HG03175 (cell line): ENCODE measurements around the gene ADGRB3.
A peak's percentile ranks its signal among the peaks of the same experiment; 100 is the strongest.
"Not testable (repeated sequence)": the region's sequence is repeated elsewhere in the genome, so short reads cannot be mapped to it uniquely, and the experiment has no call there.

Experiments used
- ATAC-seq: cut with Tn5 transposase; IDR thresholded peaks from one replicate; pipeline ENCODE4 v1.9.1; 2021; ENCODE audit warnings: mild to moderate bottlenecking, moderate library complexity; ENCODE audit not compliant: unreplicated experiment

The ADGRB3 gene

GRCh38 chr6:68911811-68912210 is 276.7 kb downstream of the ADGRB3 start:
- no peak for ATAC-seq

GRCh38 chr6:68912805-68913204 is 277.7 kb downstream of the ADGRB3 start:
- ATAC-seq, result not testable (repeated sequence)

- ATAC-seq, result no peak
Measured at GRCh38 chr6:68915586-68915985, 280.5 kb downstream of the ADGRB3 start.

DNA sequence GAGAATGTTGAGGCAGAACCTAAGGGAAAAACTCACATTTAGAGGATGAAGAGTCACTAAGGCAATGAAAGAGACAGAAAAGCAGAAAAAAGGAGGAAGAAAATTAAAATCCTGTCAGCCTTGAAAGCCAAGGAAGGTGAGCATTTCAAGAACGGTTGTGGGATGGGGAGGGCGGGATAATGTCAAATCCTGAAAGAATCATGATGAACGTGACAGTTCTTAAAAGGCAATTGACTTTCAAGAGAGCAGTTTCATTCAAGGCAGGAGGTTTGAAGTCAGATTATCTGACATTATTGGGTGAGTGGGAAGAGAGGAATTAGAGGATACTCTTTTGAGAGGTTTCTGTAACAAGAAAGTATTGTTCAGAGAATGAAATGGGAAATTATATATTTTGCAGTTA is 284.5 kb downstream of the ADGRB3 start:
- ATAC-seq, result no peak

DNA sequence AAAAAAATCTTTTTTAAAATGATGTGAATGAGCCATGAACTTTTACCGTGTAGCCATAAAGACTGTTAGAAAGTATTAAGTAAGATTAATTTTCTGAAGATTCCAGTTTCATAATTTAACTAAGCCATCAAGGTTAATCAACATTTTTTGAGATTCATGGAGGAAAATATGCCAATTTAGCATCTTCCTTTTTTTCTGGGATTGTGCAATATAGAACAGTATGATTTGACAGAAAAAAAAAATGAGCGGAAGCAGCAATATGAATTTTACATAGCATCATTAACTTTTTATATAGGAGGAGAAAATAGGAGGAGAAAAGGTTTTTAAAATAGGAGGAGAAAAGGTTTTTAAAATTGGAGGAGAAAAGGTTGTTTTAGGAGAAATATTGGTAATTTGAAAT is 306.3 kb downstream of the ADGRB3 start:
- ATAC-seq, result no peak

GRCh38 chr6:68947721-68948120 is 312.6 kb downstream of the ADGRB3 start:
- no peak for ATAC-seq

GRCh38 chr6:68951270-68951669 is 316.2 kb downstream of the ADGRB3 start:
- no peak for ATAC-seq

- ATAC-seq, result no peak
Measured at GRCh38 chr6:68958327-68958726, 323.2 kb downstream of the ADGRB3 start.

- peak; percentile 84 for ATAC-seq
Measured at GRCh38 chr6:68967549-68968300, 332.6 kb downstream of the ADGRB3 start.

DNA sequence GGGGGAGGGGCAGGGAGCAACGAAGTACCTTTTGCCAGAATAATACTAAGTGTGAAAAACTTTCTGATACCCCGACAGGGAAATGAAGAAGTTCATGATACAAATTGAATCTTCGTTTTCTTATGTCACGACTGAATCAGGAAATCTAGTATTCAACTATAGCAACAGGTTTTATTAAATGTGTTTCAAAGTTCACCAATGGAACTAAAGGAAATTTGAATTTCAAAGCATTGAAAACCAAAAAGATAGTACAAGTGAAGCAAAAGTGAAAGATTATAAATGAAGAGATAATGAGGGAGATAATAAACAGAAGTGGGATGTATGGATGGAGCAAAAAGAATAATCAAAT is 333.2 kb downstream of the ADGRB3 start:
- no peak for ATAC-seq

DNA sequence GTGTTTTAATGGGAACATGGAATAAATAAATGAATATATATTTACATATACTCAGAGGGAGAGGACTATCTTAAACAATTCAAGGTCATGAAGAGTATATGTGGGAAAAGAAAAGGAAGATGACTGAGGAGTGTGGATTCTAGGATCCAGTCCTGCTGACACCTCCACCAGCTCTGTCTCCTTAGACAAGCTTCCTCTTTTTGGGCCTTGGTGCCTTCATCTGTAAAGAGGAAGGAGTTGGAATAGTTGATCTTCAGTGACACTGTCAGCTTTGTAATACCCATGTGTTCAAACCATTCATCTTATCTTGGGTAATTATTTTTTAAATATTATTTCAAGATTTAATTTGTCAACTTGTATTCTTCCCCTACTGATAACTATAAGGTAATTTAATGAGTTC is 338.0 kb downstream of the ADGRB3 start:
- ATAC-seq, result no peak

- ATAC-seq, result no peak
Measured at GRCh38 chr6:68975064-68975463, 340.0 kb downstream of the ADGRB3 start.

DNA sequence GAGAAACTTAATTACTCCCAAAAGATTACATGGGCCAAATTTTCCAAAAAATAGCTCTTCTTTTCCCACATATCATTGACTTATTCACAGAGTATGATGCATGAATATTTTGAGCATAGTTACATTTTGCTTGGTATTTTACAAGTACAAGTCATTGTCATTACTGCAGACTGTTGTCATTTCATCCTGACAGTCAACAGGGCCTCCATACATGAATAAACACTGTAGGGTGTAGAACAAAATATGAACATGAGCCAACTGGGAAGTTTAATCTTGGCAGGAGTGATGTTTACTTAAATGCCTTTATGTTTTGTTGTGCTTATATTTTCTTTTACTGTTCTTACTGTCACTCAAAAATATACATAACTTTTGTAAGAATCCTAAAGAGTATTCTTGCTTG is 340.7 kb downstream of the ADGRB3 start:
- ATAC-seq, result no peak

GRCh38 chr6:68976260-68976659 is 341.2 kb downstream of the ADGRB3 start:
- no peak for ATAC-seq

DNA sequence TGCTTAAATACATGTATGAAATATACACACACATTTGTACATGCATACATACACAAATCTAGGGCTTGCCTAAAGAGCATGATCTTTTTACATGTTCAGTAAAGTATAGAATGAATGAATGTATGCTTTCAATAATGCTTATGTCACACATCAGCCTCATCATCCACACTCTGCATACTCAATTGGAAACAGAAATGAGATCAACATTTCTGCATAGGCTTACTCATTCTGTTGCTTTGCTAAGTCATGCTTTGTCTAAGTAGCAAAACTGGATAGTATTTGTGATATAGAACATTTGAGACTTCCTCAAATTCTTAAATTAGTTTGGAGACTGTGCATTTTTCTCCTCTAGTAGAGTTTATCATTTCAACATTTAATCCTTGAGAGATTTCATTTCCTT is 343.3 kb downstream of the ADGRB3 start:
- ATAC-seq, result no peak

DNA sequence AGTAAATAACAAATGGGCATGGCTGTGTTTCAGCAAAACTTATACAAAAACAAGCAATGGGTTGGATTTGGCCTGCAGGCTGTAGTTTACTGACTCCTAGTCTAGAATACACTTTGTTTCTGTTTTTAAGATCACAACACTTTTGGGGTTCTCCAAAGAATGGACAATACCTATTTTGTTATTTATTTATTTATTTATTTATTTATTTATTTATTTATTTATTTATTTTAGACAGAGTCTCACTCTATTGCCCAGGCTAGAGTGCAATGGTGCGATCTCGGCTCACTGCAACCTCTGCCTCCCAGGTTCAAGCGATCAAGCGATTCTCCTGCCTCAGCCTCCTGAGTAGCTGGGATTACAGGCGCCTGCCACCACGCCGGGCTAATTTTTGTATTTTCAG is 346.6 kb downstream of the ADGRB3 start:
- not testable (repeated sequence) for ATAC-seq

- ATAC-seq, result no peak
Measured at GRCh38 chr6:68988698-68989097, 353.6 kb downstream of the ADGRB3 start.

DNA sequence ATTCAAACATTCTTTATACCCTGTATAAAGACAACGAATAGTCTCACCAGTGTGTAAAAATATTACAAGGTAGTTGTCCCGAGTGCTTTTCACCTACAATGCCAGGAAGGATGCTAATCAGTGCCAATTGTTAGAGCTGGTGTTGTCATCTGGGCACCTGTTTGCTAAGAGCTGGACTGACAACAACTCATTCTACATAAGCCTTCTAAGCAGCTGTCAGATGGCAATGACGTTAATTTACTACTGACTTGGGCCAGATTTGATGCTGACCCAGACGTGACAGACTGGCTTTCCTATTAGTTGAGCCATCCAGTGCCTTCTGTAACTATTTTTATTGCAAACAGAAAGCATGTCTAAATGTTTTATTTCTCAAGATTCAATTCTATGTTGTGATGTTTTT is 355.2 kb downstream of the ADGRB3 start:
- ATAC-seq, result no peak

- no peak for ATAC-seq
Measured at GRCh38 chr6:68993911-68994310, 358.8 kb downstream of the ADGRB3 start.

- ATAC-seq, result no peak
Measured at GRCh38 chr6:68994521-68994920, 359.4 kb downstream of the ADGRB3 start.

- ATAC-seq, result no peak
Measured at GRCh38 chr6:69005199-69005598, 370.1 kb downstream of the ADGRB3 start.

- no peak for ATAC-seq
Measured at GRCh38 chr6:69007781-69008180, 372.7 kb downstream of the ADGRB3 start.

- no peak for ATAC-seq
Measured at GRCh38 chr6:69012211-69012610, 377.1 kb downstream of the ADGRB3 start.
